GM21360 (cell line): ENCODE results near the gene RXRA.

Experiments
- ATAC-seq: cut with Tn5 transposase; IDR thresholded peaks from one replicate; pipeline ENCODE4 v1.9.1; 2021; ENCODE audit warnings: mild to moderate bottlenecking, moderate library complexity; ENCODE audit not compliant: unreplicated experiment

The RXRA gene

DNA sequence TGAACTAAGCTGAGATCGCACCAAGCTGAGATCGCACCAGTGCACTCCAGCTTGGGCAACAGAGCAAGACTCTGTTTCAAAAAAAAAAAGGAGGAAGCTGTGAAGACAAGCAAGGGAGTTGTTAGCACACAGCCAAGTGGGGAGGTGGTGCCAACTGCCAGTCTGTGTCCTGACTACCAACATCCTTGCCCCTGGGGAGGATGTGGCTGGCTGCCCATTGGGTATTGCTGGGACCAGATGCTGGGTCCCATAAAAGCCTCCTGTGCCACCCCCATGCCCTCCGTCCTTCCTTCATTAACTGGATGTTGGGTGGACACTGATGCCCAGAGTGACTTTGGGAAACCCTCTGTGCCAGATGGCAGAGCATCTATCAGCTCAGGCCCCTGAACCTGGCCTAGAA, 158.2 kb downstream of the RXRA start:
- no peak for ATAC-seq

DNA sequence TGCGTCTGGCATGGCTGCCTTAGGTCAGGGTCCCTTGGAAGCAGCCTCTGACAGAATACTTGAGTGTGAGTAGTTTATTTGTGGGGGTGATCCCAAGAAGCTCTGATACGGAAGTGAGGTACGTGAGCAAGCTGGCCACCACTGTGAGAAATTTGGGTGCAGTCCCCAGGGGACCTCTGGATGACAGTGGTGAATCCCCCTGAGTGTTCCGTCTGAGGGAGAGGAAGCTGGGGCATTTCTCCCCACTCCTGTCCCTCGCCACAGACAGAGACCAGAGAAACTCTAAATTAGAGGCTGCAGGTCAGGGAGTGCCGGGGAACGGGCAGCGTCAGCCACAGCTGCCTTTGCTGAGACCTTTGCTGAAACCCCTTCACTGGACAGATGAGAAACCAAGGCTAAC, 159.4 kb downstream of the RXRA start:
- no peak for ATAC-seq

DNA sequence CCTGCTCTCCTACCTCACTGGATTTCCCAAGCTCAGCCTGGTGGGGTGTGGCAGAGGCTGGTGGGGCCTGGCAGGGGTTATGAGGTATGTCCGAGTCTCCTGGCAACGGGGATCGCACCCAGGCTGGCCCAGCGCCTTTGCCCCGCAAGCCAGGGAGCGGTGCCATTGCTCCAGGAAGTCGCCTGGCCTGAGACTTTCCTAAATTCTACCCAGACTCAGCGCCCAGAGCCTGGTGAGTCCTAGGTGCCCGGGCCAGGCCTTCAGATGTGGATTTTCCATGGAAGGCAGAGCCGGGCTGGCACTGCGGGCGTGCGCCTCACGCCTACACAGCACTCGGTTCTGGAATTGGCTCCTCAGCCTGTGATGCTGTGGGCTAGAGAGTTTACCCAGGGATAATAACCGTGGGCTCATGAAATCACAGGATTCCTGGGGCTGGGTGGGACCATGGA, 159.9 kb downstream of the RXRA start:
- ATAC-seq = no peak

DNA sequence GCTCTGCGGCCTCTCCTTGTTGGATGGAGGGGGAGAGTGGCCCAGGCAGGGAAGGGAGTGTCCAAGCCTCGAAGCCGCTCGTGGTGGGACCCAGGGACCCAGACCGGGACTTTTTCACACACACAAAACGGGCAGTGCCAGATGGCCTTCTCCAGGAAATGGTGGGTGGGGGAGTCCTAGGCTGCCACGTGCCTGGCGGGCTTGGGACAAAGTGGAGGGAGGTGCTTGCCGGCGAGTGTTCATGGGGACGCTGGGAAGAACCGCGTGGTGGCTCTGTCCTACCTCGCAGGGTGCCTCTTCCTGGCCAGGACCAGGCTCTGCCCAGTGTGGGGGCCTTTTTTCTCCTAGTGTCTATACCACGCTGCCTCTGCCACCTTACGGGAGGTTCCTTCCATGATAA, 160.3 kb downstream of the RXRA start:
- no peak for ATAC-seq
